B cell (primary cell): ENCODE data around the gene CPNE5. TPM values are rescaled to one million over a fixed set of nuclear protein-coding genes. Genes with fewer than 3 reads are reported as not detected.

Experiments used
- ATAC-seq: fragments of 200-7000 bp; cut with Tn5 transposase; one replicate; pipeline ENCODE4 v1.10.0; 2021; ENCODE audit warnings: low read depth, mild to moderate bottlenecking, moderate number of reproducible peaks, moderate library complexity
- CTCF ChIA-PET: fragments of 350-600 bp; sonication (Branson Sonifier 250); formaldehyde crosslinking; loops from one replicate; lab custom pipeline; 2021; ENCODE audit warnings: antibody characterized with exemption, inconsistent platforms; lab: Charles Lee
- POLR2A ChIA-PET: fragments of 350-600 bp; sonication (Branson Sonifier 250); formaldehyde crosslinking; loops from one replicate; lab custom pipeline; 2021; ENCODE audit warnings: antibody characterized with exemption; lab: Charles Lee
- DNase-seq: peaks from one replicate; pipeline ENCODE4 v3.0.0; 2013
- H2AFZ ChIP-seq: 2 replicates; pipeline ENCODE4 v1.6.1; 2012; ENCODE audit warnings: mild to moderate bottlenecking, low read depth, low read length; ENCODE audit not compliant: insufficient read depth, poor library complexity, severe bottlenecking
- H3K27ac ChIP-seq, 2 donors: 1 replicate in 1 of 2; 2 replicates in 1 of 2; pipeline ENCODE4 v1.5.1; 2012 to 2013; ENCODE audit warnings: low read length in 2 of 2, mild to moderate bottlenecking in 2 of 2, moderate library complexity in 1 of 2
- H3K27me3 ChIP-seq, 4 experiments: fragments of 200-600 bp in 1 of 4; sonication (generic) in 1 of 4; replicated peaks in 1 of 4; 1 replicate in 2 of 4; 2 replicates in 2 of 4; pipeline versions ENCODE4 v1.6.1 to v1.7.0; 2013 to 2016; ENCODE audit warnings: low read length in 3 of 4, mild to moderate bottlenecking in 2 of 4, mixed read lengths in 1 of 4, moderate library complexity in 1 of 4; ENCODE audit not compliant: insufficient read depth in 4 of 4, control insufficient read depth in 3 of 4; ENCODE audit errors: control extremely low read depth in 1 of 4
- H3K36me3 ChIP-seq, 2 experiments: replicated peaks in 1 of 2; 1 replicate in 1 of 2; 2 replicates in 1 of 2; pipeline versions ENCODE4 v1.6.1 to v1.7.1; 2013; ENCODE audit warnings: low read length in 1 of 2; ENCODE audit not compliant: insufficient read depth in 2 of 2, control insufficient read depth in 1 of 2; ENCODE audit errors: control extremely low read depth in 1 of 2, extremely low read depth in 1 of 2
- H3K4me1 ChIP-seq, 2 donors: fragments of 200-600 bp in 1 of 2; sonication (generic) in 1 of 2; 1 replicate in 1 of 2; 2 replicates in 1 of 2; pipeline versions ENCODE4 v1.5.1 to v1.6.1; 2013 to 2017; ENCODE audit warnings: low read length in 2 of 2; ENCODE audit not compliant: control insufficient read depth in 2 of 2, insufficient read depth in 2 of 2
- H3K4me2 ChIP-seq: replicated peaks from 2 replicates; pipeline ENCODE3; 2012; ENCODE audit warnings: mild to moderate bottlenecking, low read depth, low read length; ENCODE audit not compliant: poor library complexity, severe bottlenecking
- H3K4me3 ChIP-seq, 5 experiments: fragments of 200-600 bp in 1 of 5; sonication (generic) in 1 of 5; 1 replicate in 3 of 5; 2 replicates in 2 of 5; pipeline versions ENCODE4 v1.5.1 to v1.7.0; 2011 to 2016; ENCODE audit warnings: low read length in 4 of 5, mild to moderate bottlenecking in 4 of 5, low read depth in 2 of 5, control low read depth in 1 of 5, moderate library complexity in 1 of 5; ENCODE audit not compliant: insufficient read depth in 1 of 5; ENCODE audit errors: control extremely low read depth in 1 of 5, extremely low read depth in 1 of 5
- H3K79me2 ChIP-seq: fragments of 200-600 bp; sonication (generic); one replicate; pipeline ENCODE4 v1.6.0; 2016; ENCODE audit warnings: low read length; ENCODE audit not compliant: control insufficient read depth, insufficient read depth
- H3K9ac ChIP-seq: fragments of 200-600 bp; sonication (generic); 2 replicates; pipeline ENCODE4 v1.6.1; 2017; ENCODE audit warnings: mild to moderate bottlenecking, low read length, moderate library complexity
- H3K9me3 ChIP-seq, 3 donors: one replicate each; pipeline versions ENCODE4 v1.6.1 to v1.7.1; 2013; ENCODE audit warnings: low read length in 2 of 3; ENCODE audit not compliant: control insufficient read depth in 2 of 3, insufficient read depth in 1 of 3; ENCODE audit errors: control extremely low read depth in 1 of 3
- H4K20me1 ChIP-seq: 2 replicates; pipeline ENCODE4 v1.6.0; 2012; ENCODE audit warnings: mild to moderate bottlenecking, low read length; ENCODE audit not compliant: insufficient read depth, control insufficient read depth, poor library complexity, severe bottlenecking
- H3K27ac Mint-ChIP-seq: one replicate; pipeline ENCODE4 v1.8.0; 2021; ENCODE audit warnings: mixed read lengths
- H3K27me3 Mint-ChIP-seq: one replicate; pipeline ENCODE4 v1.8.0; 2021; ENCODE audit warnings: mixed read lengths
- H3K4me1 Mint-ChIP-seq: one replicate; pipeline ENCODE4 v1.8.0; 2021; ENCODE audit warnings: mixed read lengths
- H3K4me3 Mint-ChIP-seq: one replicate; pipeline ENCODE4 v1.8.0; 2021; ENCODE audit warnings: mixed read lengths
- H3K9me3 Mint-ChIP-seq: one replicate; pipeline ENCODE4 v1.8.0; 2022; ENCODE audit warnings: mixed read lengths; ENCODE audit not compliant: insufficient read depth
- EZH2 ChIP-seq: IDR thresholded peaks from 2 replicates; pipeline ENCODE4 v1.6.1; 2012; ENCODE audit warnings: borderline replicate concordance, low read depth, mild to moderate bottlenecking, moderate library complexity, low read length; ENCODE audit not compliant: insufficient read depth, poor library complexity, severe bottlenecking
- WGBS: methylation state at CpG from one replicate; pipeline ENCODE4 v1.1.5; 2013; ENCODE audit warnings: missing lambda C conversion rate; ENCODE audit not compliant: insufficient coverage; 5-methylcytosine and 5-hydroxymethylcytosine counted together
- intact Hi-C: fragments of 100-400 bp; cut with micrococcal nuclease; formaldehyde crosslinking; loops from one replicate; pipeline ENCODE4 v1.10.0; 2022
- polyA plus RNA-seq: library from polyadenylated mRNA; depleted of rRNA; stranded (reverse); fragments of >200 nt; gene quantifications from 2 replicates; pipeline ENCODE4 v1.2.3, GENCODE V29; 2012
- total RNA-seq, 2 donors: library from RNA; stranded (reverse); fragments of 120-200 nt in 1 of 2; gene quantifications; 1 replicate in 1 of 2; 2 replicates in 1 of 2; pipeline versions ENCODE4 v1.2.3 to v1.2.4, GENCODE V29; 2013 to 2022
- TF ChIP-seq, protein P1 (sequence below): fragments of 200-600 bp; IDR thresholded peaks from one replicate; pipeline ENCODE4 v1.8.0; 2022; ENCODE audit warnings: antibody characterized with exemption, mild to moderate bottlenecking

The CPNE5 gene
- total and polyA plus RNA-seq, 2 donors (not counting 1 experiment from before 2014, with no cell fraction given), result 49.8 to 357 TPM

GRCh38 chr6:36730424-36731380, 108.5 kb downstream of the CPNE5 start:
- DNase-seq, result no peak
- H3K4me1 ChIP-seq, result peaks cover 39 to 42% of the 10 kb centered on the region in 2 donors
- no peak overlapping the region for H2AFZ ChIP-seq
- intact Hi-C loops, result no loop called here
- ATAC-seq, result no peak
- Mint-ChIP-seq H3K27ac (no peak overlapping the region), H3K27me3 (no peaks in the 10 kb centered on the region), H3K4me3 (no peak overlapping the region), H3K9me3 (no peaks in the 10 kb centered on the region), H3K4me1 (peaks cover 44% of the 10 kb centered on the region)
- ChIA-PET POLR2A (interaction anchor here (0.6 to 1.1 kb wide), 2 partner anchors 18 to 23 kb away, joined by 3 read pairs; no protein-coding TSS in a partner anchor), CTCF (interaction anchor here (0.7 to 2.3 kb wide), 4 partner anchors 24 to 107 kb away, joined by 3 to 8 read pairs (median 4); no protein-coding TSS in a partner anchor)
- no peaks in the 10 kb centered on the region for H4K20me1 ChIP-seq
- H3K4me3 ChIP-seq, result no peak overlapping the region
- H3K79me2 ChIP-seq, result no peaks in the 10 kb centered on the region
- no peak overlapping the region for H3K9ac ChIP-seq
- no peaks in the 10 kb centered on the region for H3K36me3 ChIP-seq
- no peaks in the 10 kb centered on the region for H3K27me3 ChIP-seq
- WGBS, result 99% methylated on average over 7 of the region's 15 CpGs
- H3K27ac ChIP-seq, result no peak overlapping the region
- no peak for TF ChIP-seq EZH2
- TF ChIP-seq, protein P1, sequence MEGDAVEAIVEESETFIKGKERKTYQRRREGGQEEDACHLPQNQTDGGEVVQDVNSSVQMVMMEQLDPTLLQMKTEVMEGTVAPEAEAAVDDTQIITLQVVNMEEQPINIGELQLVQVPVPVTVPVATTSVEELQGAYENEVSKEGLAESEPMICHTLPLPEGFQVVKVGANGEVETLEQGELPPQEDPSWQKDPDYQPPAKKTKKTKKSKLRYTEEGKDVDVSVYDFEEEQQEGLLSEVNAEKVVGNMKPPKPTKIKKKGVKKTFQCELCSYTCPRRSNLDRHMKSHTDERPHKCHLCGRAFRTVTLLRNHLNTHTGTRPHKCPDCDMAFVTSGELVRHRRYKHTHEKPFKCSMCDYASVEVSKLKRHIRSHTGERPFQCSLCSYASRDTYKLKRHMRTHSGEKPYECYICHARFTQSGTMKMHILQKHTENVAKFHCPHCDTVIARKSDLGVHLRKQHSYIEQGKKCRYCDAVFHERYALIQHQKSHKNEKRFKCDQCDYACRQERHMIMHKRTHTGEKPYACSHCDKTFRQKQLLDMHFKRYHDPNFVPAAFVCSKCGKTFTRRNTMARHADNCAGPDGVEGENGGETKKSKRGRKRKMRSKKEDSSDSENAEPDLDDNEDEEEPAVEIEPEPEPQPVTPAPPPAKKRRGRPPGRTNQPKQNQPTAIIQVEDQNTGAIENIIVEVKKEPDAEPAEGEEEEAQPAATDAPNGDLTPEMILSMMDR, result no peak
- H3K9me3 ChIP-seq, result peaks cover 0 to 4% (median 0%) of the 10 kb centered on the region in 3 donors
- H3K4me2 ChIP-seq, result no peak overlapping the region

GRCh38 chr6:36729161-36729524, 110.1 kb downstream of the CPNE5 start:
- ChIA-PET POLR2A (no interaction called here), CTCF (interaction anchor here (2.3 to 11.6 kb wide), 2 partner anchors 30 to 46 kb away, joined by 8 to 88 read pairs; partner anchors contain the start of gene CDKN1A)
- H3K4me3 ChIP-seq, result no peak overlapping the region
- no peaks in the 10 kb centered on the region for H3K36me3 ChIP-seq
- ATAC-seq, result no peak
- H2AFZ ChIP-seq, result no peak overlapping the region
- H3K9me3 ChIP-seq, result peaks cover 0 to 4% (median 0%) of the 10 kb centered on the region in 3 donors
- no peak overlapping the region for H3K4me2 ChIP-seq
- H3K79me2 ChIP-seq, result no peaks in the 10 kb centered on the region
- peaks cover 39 to 42% of the 10 kb centered on the region in 2 donors for H3K4me1 ChIP-seq
- intact Hi-C loops, result no loop called here
- TF ChIP-seq, protein P1, result no peak
- no peak for TF ChIP-seq EZH2
- 17% methylated on average over 1 of the region's 3 CpGs for WGBS
- Mint-ChIP-seq H3K4me1 (peaks cover 48% of the 10 kb centered on the region), H3K27ac (no peak overlapping the region), H3K27me3 (no peaks in the 10 kb centered on the region), H3K4me3 (no peak overlapping the region), H3K9me3 (no peaks in the 10 kb centered on the region)
- no peaks in the 10 kb centered on the region for H3K27me3 ChIP-seq
- no peaks in the 10 kb centered on the region for H4K20me1 ChIP-seq
- no peak overlapping the region for H3K27ac ChIP-seq
- no peak for DNase-seq
- H3K9ac ChIP-seq, result no peak overlapping the region
